ENCODE measurements around the gene PPP4R2.

- TF ChIP-seq CTCF (IDR thresholded peaks at IDR 0.05) (no peak), EZH2 (IDR thresholded peaks at IDR 0.05; ENCODE audit: borderline replicate concordance, insufficient read depth, low read depth, low read length, poor library complexity, severe bottlenecking) (no peak)
Observed at GRCh38 chr3:73055583-73055982, 59.0 kb downstream of the PPP4R2 start.
